ENCODE results near the gene LRFN4. TPM values are rescaled to one million over a fixed set of nuclear protein-coding genes. Genes with fewer than 3 reads are reported as not detected.

The LRFN4 gene
- total and polyA plus RNA-seq, 10 of the 15 experiments (the other 5 are each of a cell fraction or from before 2014, with no cell fraction given), result 0.03 to 43.8 (median 4.9) TPM

DNA sequence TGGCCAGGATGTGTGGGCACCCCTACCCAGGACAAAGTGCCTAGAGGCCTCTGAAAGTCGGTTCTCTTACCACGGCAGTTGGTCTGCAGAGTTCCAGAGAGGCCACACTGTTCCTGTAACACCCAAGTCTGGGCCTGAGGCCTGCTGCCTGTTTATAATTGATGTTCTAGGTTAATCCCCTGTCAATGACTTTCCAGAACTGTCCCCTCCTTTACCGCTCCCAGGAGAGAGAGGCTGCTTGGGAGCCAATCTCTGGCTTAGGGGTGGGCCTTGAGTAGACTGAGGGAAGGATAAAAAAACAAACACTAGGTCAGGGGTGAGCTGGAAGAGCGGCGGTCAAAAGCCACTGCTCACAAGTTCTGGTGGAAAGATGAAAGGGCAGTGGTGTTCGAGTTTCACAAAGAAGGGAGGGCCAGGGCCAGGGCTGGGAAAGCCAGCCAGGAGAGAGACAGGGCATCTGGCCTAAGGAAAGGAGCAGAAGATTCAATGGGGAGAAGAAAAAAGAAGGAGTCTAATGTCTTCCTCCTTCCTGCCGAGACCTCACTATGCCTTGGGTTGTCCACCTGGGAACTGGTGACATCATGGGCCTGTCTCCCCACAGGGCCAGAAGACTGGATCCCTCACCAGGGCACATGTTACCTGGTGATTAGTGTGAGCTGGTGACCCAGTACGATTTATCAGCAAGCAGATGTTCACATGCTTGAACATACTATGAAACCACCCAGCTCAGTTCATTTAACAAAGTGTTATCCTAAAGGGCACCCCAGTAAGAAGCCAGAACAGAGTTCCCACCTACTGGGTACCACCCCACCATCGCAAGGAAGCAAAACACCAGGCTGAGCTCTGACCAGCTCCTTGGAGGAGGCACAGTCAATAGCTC, 51.1 kb downstream of the LRFN4 start:
- no peaks in the 10 kb centered on the region for H3K9me3 ChIP-seq (replicated peaks; ENCODE audit: control insufficient read depth, insufficient read depth, low read length)
- H3K4me2 ChIP-seq (ENCODE audit: control insufficient read depth, insufficient read depth), result no peak overlapping the region
- H3K27ac ChIP-seq (ENCODE audit: control insufficient read depth, insufficient read depth), result no peak overlapping the region
- H3K4me3 ChIP-seq, result no peak overlapping the region
- BruUV-seq (replicated peaks), result no TSS peak
- H4K20me1 ChIP-seq (ENCODE audit: control insufficient read depth, insufficient read depth), result no peaks in the 10 kb centered on the region
- no peak overlapping the region for H3K9ac ChIP-seq (ENCODE audit: control insufficient read depth, insufficient read depth, low read length)
- WGBS (ENCODE audit: insufficient coverage, insufficient replicate concordance, low lambda C conversion rate, missing lambda C conversion rate), result 45% methylated on average over 9 of the region's 9 CpGs
- ATAC-seq (no peak), DNase-seq (ENCODE audit: low read depth, low spot score) (no peak), FAIRE-seq (no peak)
- ChIA-PET POLR2A (no interaction called here), RAD21 (ENCODE audit: unreplicated experiment) (interaction anchor here (0.6 kb wide), 1 partner anchor 120 kb away, joined by 4 read pairs; no protein-coding TSS in a partner anchor), CTCF (no interaction called here), SMC1A (ENCODE audit: uncharacterized antibody, unreplicated experiment) (no interaction called here)
- H3K27me3 ChIP-seq (replicated peaks in 1 of 2; ENCODE audit: control insufficient read depth in 2 of 2, insufficient read depth in 2 of 2, low read length in 1 of 2), result peaks cover 0 to 1% of the 10 kb centered on the region in 2 experiments; a peak in 1 of 4 replicates
- in situ Hi-C loops (cut with MboI), result no loop called here
- no peaks in the 10 kb centered on the region for H3K4me1 ChIP-seq (ENCODE audit: control insufficient read depth, insufficient read depth, low read length)
- H3K36me3 ChIP-seq (ENCODE audit: control insufficient read depth in 2 of 2, insufficient read depth in 2 of 2, low read length in 1 of 2), result no peaks in the 10 kb centered on the region
- H2AFZ ChIP-seq (ENCODE audit: control insufficient read depth, low read depth, low read length), result no peak overlapping the region
- H3K79me2 ChIP-seq (ENCODE audit: control insufficient read depth, insufficient read depth, low read length), result no peaks in the 10 kb centered on the region
- intact Hi-C loops (cut with micrococcal nuclease; ENCODE audit: unreplicated experiment), result no loop called here
- TF ChIP-seq BACH1 (IDR thresholded peaks at IDR 0.05; ENCODE audit: borderline replicate concordance) (no peak), ZNF217 (IDR thresholded peaks at IDR 0.05) (no peak), STAT3 (IDR thresholded peaks at IDR 0.05; ENCODE audit: low read depth, low read length) (no peak), JUND (IDR thresholded peaks at IDR 0.05; ENCODE audit: low read depth, low read length) (no peak), SUZ12 (IDR thresholded peaks at IDR 0.05; ENCODE audit: unreplicated experiment) (no peak), CBFB (IDR thresholded peaks at IDR 0.05; ENCODE audit: low read depth) (no peak), POU2F2 (IDR thresholded peaks at IDR 0.05; ENCODE audit: borderline replicate concordance, low read depth, low read length) (no peak), SUPT20H (IDR thresholded peaks at IDR 0.05; ENCODE audit: borderline replicate concordance, control insufficient read depth, low read depth, low read length) (no peak), LARP7 (IDR thresholded peaks at IDR 0.05) (no peak), GATAD2B (conservative IDR thresholded peaks at IDR 0.05; ENCODE audit: low read depth) (no peak), CREB1 (IDR thresholded peaks at IDR 0.05; ENCODE audit: low read depth) (no peak), TCF7 (IDR thresholded peaks at IDR 0.05; ENCODE audit: borderline replicate concordance) (no peak)
- TF ChIP-seq, protein P1, sequence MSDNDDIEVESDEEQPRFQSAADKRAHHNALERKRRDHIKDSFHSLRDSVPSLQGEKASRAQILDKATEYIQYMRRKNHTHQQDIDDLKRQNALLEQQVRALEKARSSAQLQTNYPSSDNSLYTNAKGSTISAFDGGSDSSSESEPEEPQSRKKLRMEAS (IDR thresholded peaks at IDR 0.05; ENCODE audit: low read depth, low read length), result no peak
- TF ChIP-seq, protein P2, sequence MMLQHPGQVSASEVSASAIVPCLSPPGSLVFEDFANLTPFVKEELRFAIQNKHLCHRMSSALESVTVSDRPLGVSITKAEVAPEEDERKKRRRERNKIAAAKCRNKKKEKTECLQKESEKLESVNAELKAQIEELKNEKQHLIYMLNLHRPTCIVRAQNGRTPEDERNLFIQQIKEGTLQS (IDR thresholded peaks at IDR 0.05; ENCODE audit: borderline replicate concordance, extremely low read depth, low read depth, low read length), result no peak
- TF ChIP-seq, protein P3, sequence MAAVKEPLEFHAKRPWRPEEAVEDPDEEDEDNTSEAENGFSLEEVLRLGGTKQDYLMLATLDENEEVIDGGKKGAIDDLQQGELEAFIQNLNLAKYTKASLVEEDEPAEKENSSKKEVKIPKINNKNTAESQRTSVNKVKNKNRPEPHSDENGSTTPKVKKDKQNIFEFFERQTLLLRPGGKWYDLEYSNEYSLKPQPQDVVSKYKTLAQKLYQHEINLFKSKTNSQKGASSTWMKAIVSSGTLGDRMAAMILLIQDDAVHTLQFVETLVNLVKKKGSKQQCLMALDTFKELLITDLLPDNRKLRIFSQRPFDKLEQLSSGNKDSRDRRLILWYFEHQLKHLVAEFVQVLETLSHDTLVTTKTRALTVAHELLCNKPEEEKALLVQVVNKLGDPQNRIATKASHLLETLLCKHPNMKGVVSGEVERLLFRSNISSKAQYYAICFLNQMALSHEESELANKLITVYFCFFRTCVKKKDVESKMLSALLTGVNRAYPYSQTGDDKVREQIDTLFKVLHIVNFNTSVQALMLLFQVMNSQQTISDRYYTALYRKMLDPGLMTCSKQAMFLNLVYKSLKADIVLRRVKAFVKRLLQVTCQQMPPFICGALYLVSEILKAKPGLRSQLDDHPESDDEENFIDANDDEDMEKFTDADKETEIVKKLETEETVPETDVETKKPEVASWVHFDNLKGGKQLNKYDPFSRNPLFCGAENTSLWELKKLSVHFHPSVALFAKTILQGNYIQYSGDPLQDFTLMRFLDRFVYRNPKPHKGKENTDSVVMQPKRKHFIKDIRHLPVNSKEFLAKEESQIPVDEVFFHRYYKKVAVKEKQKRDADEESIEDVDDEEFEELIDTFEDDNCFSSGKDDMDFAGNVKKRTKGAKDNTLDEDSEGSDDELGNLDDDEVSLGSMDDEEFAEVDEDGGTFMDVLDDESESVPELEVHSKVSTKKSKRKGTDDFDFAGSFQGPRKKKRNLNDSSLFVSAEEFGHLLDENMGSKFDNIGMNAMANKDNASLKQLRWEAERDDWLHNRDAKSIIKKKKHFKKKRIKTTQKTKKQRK (IDR thresholded peaks at IDR 0.05; ENCODE audit: low read depth, low read length), result no peak
- TF ChIP-seq, protein P4, sequence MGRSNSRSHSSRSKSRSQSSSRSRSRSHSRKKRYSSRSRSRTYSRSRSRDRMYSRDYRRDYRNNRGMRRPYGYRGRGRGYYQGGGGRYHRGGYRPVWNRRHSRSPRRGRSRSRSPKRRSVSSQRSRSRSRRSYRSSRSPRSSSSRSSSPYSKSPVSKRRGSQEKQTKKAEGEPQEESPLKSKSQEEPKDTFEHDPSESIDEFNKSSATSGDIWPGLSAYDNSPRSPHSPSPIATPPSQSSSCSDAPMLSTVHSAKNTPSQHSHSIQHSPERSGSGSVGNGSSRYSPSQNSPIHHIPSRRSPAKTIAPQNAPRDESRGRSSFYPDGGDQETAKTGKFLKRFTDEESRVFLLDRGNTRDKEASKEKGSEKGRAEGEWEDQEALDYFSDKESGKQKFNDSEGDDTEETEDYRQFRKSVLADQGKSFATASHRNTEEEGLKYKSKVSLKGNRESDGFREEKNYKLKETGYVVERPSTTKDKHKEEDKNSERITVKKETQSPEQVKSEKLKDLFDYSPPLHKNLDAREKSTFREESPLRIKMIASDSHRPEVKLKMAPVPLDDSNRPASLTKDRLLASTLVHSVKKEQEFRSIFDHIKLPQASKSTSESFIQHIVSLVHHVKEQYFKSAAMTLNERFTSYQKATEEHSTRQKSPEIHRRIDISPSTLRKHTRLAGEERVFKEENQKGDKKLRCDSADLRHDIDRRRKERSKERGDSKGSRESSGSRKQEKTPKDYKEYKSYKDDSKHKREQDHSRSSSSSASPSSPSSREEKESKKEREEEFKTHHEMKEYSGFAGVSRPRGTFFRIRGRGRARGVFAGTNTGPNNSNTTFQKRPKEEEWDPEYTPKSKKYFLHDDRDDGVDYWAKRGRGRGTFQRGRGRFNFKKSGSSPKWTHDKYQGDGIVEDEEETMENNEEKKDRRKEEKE (IDR thresholded peaks at IDR 0.05), result no peak
